HuH-7 (cell line): ENCODE measurements around the gene LBHD2.

Source experiments
- DNase-seq: peaks from one replicate; pipeline ENCODE4 v3.0.0; 2011; ENCODE audit warnings: low spot score

The LBHD2 gene

GRCh38 chr14:103132381-103133209 is 48.6 kb downstream of the LBHD2 start:
- no peak for DNase-seq

- no peak for DNase-seq
These were observed 49.5 kb downstream of the LBHD2 start for GRCh38 chr14:103133210-103134140.

GRCh38 chr14:103134405-103134804 is 50.4 kb downstream of the LBHD2 start:
- no peak for DNase-seq

DNA sequence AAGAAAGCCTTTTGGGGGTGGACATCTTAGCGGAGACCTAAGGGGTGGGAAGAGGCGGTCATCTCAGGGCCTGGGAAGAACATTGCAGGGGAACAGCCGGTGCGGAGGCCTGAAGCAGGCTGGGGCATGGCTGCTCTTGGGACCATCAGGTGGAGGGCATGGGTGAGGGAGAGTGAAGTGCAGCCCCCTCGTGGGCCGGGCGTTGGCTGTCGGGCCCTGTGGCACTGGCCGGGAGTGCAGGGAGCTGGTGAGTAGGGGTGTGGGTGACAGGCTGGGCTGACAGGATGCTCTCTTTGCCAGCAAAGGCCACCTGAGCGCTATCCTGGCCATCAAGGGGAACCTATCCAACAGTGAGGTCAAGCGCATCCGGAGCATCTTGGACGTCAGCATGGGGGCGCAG is 50.9 kb downstream of the LBHD2 start:
- no peak for DNase-seq

GRCh38 chr14:103135333-103136260 is 51.6 kb downstream of the LBHD2 start:
- no peak for DNase-seq

DNA sequence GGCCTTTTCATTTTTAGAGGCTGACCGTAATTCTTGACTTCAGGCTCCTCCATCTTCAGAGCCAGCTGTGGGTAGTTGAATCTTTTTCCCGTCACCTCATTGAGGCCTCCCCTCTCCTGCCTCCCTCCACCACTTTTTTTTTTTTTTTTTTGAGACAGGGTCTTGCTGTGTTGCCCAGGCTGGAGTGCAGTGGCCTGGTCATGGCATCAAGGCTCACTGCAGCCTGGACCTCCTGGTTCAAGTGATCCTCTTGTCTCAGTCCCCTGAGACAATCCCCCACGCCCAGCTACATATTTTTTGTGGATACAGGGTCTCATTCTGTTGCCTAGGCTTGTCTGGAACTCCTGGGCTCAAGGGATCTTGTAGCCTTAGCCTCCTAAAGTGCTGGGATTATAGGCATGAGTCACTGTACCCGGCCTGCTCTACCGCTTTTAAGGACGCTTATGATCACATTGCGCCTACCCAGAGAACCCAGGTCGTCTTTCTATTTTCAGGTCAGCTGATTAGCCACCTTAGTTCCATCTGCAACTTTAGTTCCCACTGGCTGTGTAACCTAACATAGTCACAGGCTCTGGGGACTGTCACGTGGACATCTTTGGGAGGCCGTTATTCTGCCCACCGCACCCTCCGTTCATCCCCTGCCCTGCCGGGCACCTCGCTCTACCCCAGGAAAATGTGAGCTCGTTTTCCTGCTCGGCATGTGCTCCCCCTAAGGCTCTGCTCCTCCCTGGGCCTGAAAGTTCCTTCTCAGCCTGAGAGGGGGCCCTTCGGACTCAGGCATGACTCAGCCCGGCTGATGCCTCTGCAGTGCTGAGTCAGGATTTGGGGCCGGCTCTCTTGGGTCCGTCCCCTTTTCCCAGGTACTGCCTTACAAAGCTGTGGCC is 52.6 kb downstream of the LBHD2 start:
- DNase-seq, result no peak

DNA sequence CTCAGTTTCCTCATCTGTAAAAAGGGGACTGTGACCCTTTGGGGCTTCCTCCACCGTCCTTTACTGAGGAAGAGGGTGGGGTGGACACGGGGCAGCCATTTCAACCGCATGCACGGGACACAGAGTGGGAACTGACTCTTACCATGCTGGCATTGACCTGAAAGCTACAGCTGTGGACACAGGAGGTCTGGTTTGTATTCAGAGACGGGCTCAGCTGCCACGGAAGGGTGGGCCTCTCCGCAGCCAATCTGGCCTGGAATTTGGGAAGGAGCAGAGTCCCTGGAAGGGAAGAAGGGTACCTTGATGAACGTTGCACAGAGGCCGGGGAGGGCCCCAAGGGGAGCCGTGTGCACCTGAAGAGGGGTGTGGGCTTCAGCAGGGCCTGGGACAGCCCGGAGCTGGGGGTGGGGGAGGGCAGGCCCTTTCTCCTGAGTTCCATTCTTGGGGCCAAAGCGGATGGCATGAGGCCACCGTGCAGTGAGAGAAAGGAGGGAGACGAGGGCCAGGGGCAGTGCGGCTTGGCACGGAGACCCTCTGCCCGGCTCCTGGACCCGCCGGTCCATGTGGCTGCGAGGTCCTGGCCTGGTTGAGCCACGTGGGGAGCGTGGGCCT is 53.8 kb downstream of the LBHD2 start:
- no peak for DNase-seq

DNA sequence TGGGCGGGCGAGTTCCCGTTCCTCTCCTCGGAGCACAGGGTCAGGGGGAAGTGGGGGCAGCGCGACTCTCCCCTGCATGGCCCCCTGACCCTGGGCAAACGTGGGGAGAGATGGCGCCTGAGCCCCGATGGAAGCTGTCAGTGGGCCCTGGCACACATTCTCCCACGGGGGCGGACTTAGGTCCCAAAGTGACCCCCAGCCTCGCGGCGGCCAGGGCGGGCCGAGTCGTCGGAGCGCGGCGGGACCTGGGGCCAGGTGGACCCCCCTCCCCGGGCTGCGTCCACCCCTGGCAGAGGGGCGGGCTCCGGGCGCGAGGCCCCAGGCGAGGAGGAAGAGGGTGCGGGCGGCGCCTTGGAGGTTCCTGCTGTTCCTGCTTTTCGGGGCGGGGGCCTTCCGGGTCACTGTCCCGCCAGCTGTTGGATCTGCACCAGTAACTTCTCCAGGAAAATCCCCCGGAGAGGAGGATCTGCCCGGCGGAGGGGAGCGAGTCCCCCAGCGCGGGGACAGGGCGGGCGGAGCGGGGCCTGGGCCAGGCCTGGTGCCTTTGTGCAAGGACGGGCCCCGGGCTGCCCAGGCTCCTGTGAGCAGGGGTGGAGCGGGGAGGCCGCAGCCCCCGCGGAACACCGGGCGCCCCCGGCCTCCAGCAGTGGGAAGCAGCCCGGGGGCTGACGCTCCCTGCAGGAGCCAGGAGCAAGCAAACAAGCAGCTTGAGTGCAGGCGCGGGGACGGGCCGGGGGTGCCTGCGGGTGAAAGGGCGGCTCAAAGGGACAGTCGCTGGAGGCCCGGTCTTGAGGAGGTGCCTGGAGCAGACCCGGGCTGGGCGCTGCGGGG is 54.5 kb downstream of the LBHD2 start:
- no peak for DNase-seq

DNA sequence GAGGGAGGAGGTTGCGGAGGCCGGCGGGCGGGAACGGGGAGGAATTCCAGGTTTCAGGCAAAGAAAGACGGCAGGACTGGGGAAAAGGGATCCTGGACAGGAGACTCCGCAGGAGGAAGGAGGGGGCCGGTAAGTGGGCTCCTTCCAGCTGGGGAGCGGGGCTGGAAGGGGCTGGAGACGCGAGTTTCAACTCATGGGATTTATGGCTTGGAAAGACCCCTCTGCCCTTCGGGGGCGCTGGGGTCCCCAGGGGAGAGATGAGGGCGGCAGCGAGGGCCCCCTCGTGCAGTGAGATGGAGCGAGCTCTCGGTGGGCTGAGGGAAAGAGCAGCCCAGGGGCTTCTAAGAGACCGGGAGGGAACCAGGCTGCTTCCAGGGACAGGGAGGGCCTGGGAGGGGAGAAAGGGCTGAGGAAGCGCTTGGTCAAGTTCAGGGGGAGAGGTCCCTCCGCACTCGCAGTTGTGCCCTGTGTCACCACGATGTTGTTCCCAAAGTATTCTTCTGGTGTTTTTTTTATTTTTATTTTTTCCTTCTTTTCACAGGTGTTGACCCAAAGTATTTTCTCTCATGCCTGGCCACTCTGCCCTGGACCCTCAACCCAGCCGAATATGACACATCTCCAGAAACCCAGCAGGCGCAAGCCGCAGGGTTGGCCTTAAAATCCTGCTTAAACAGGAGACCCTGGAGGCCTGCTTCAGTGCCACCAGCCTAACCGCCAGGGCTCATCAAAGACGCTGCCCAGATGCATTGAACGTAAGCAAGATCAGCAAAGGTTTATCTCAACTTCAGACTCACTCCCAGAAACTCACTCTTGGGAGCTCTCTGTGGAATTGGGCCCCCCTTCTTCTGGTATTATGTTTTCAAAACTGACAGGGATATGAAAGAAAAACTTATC is 55.4 kb downstream of the LBHD2 start:
- DNase-seq, result no peak
